Ishikawa (cell line): ENCODE data around the gene BTBD16.

Source experiments
- CEBPB ChIP-seq: IDR thresholded peaks from 2 replicates; pipeline ENCODE4 v1.6.1; 2012
- CREB1 ChIP-seq: IDR thresholded peaks from 2 replicates; pipeline ENCODE4 v1.6.1; 2012; ENCODE audit warnings: low read depth
- EGR1 ChIP-seq: IDR thresholded peaks from 2 replicates; pipeline ENCODE4 v1.6.1; 2012
- EP300 ChIP-seq: IDR thresholded peaks from 2 replicates; pipeline ENCODE4 v1.6.1; 2012; ENCODE audit warnings: borderline replicate concordance
- FOXM1 ChIP-seq: IDR thresholded peaks from 2 replicates; pipeline ENCODE4 v1.6.1; 2012; ENCODE audit warnings: low read depth, borderline replicate concordance
- NFIC ChIP-seq: IDR thresholded peaks from 2 replicates; pipeline ENCODE4 v1.6.1; 2012
- RAD21 ChIP-seq: IDR thresholded peaks from 2 replicates; pipeline ENCODE4 v1.6.1; 2012; ENCODE audit warnings: low read depth
- TAF1 ChIP-seq: IDR thresholded peaks from 2 replicates; pipeline ENCODE4 v1.6.1; 2012; ENCODE audit warnings: low read depth, mild to moderate bottlenecking
- TCF12 ChIP-seq: IDR thresholded peaks from 2 replicates; pipeline ENCODE4 v1.6.1; 2012; ENCODE audit warnings: low read depth
- TEAD4 ChIP-seq: IDR thresholded peaks from 2 replicates; pipeline ENCODE4 v1.6.1; 2012
- YY1 ChIP-seq: IDR thresholded peaks from 2 replicates; pipeline ENCODE4 v1.6.1; 2012; ENCODE audit warnings: low read depth
- ZBTB7A ChIP-seq: IDR thresholded peaks from 2 replicates; pipeline ENCODE4 v1.6.1; 2012; ENCODE audit warnings: low read depth
- TF ChIP-seq, protein P1 (sequence below): IDR thresholded peaks from 2 replicates; pipeline ENCODE4 v1.6.1; 2012; ENCODE audit warnings: low read depth, mild to moderate bottlenecking
- TF ChIP-seq, protein P2 (sequence below): IDR thresholded peaks from 2 replicates; pipeline ENCODE4 v1.6.1; 2012
- TF ChIP-seq, protein P3 (sequence below): IDR thresholded peaks from 2 replicates; pipeline ENCODE4 v1.6.1; 2012

BTBD16 gene

DNA sequence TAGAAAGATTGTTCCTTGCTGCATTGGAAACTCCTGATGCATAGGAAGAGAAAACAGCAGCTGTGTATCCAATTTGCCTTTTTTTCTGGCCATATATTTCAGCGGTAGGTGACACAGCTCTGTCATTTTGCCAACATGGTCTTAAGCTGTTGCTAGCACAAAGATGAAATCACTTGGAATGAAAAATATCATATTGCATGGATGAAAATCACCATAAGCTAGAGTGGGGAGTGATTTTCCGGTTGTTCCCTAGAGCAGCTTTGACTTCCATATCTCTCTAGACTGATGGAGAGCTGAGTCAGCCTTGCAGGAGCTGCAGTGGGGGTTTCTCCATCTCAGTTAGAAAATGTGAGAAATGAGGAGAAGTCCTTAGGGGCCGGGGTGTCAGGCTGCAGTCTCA, 38.3 kb upstream of the BTBD16 start:
- TF ChIP-seq, protein P1, sequence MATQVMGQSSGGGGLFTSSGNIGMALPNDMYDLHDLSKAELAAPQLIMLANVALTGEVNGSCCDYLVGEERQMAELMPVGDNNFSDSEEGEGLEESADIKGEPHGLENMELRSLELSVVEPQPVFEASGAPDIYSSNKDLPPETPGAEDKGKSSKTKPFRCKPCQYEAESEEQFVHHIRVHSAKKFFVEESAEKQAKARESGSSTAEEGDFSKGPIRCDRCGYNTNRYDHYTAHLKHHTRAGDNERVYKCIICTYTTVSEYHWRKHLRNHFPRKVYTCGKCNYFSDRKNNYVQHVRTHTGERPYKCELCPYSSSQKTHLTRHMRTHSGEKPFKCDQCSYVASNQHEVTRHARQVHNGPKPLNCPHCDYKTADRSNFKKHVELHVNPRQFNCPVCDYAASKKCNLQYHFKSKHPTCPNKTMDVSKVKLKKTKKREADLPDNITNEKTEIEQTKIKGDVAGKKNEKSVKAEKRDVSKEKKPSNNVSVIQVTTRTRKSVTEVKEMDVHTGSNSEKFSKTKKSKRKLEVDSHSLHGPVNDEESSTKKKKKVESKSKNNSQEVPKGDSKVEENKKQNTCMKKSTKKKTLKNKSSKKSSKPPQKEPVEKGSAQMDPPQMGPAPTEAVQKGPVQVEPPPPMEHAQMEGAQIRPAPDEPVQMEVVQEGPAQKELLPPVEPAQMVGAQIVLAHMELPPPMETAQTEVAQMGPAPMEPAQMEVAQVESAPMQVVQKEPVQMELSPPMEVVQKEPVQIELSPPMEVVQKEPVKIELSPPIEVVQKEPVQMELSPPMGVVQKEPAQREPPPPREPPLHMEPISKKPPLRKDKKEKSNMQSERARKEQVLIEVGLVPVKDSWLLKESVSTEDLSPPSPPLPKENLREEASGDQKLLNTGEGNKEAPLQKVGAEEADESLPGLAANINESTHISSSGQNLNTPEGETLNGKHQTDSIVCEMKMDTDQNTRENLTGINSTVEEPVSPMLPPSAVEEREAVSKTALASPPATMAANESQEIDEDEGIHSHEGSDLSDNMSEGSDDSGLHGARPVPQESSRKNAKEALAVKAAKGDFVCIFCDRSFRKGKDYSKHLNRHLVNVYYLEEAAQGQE, result no peak
- TF ChIP-seq CREB1, result no peak
- TF ChIP-seq EGR1, result no peak
- no peak for TF ChIP-seq FOXM1
- no peak for TF ChIP-seq EP300
- TF ChIP-seq TEAD4, result no peak
- TF ChIP-seq, protein P2, sequence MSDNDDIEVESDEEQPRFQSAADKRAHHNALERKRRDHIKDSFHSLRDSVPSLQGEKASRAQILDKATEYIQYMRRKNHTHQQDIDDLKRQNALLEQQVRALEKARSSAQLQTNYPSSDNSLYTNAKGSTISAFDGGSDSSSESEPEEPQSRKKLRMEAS, result no peak
- no peak for TF ChIP-seq RAD21
- TF ChIP-seq NFIC, result no peak
- no peak for TF ChIP-seq YY1
- no peak for TF ChIP-seq TCF12
- no peak for TF ChIP-seq TAF1
- no peak for TF ChIP-seq ZBTB7A
- no peak for TF ChIP-seq CEBPB
- TF ChIP-seq, protein P3, sequence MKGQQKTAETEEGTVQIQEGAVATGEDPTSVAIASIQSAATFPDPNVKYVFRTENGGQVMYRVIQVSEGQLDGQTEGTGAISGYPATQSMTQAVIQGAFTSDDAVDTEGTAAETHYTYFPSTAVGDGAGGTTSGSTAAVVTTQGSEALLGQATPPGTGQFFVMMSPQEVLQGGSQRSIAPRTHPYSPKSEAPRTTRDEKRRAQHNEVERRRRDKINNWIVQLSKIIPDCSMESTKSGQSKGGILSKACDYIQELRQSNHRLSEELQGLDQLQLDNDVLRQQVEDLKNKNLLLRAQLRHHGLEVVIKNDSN, result no peak

DNA sequence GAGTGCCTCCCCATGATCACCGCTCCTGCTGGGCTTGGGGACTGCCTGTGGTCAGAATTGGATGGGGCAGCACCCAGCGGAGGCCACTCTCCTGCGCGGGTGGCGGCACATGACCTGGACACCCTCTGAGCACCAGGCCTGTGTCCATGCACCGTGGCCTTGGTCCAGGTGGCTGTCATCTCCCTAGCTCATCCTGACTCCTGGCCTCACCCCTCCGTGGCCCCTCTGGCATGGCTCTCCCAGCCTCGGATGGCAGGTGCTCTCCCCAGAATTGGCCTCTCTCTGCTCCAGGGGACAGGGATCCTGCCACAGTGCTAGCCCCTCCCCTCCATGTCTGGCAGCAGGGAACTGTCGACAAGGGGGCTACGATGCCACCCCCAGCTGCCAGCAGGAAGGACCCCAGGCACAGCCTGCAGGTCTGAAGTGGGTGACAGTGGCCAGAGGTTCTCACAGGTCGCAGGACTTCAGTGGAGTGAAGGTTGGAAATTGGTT, 37.2 kb upstream of the BTBD16 start:
- TF ChIP-seq, protein P3, result no peak
- TF ChIP-seq, protein P1, result no peak
- no peak for TF ChIP-seq EP300
- TF ChIP-seq, protein P2, result no peak
- TF ChIP-seq YY1, result no peak
- TF ChIP-seq ZBTB7A, result no peak
- TF ChIP-seq TEAD4, result no peak
- TF ChIP-seq RAD21, result no peak
- TF ChIP-seq CEBPB, result no peak
- no peak for TF ChIP-seq TAF1
- TF ChIP-seq EGR1, result no peak
- no peak for TF ChIP-seq TCF12

DNA sequence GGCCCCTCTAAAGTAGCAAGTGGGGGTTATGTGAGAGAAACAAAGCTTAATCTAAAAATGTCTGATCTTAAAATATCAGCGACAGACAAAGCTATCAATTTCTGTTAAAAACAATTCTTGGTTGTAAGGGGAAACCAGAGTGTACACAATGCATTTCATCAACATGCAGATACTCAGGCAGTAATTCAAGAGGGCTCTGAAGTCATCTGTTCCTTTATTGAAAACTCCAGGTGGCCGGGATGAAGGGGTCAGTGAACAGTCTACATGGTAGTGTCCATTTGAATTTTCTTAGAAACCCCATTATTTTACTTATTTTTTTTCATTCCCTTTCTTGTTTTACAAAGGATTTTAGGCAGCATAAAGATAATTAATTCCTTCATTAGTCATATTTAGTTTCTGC, 36.7 kb upstream of the BTBD16 start:
- no peak for TF ChIP-seq TEAD4
- no peak for TF ChIP-seq CREB1
- TF ChIP-seq ZBTB7A, result no peak
- no peak for TF ChIP-seq YY1
- TF ChIP-seq, protein P1, result no peak

DNA sequence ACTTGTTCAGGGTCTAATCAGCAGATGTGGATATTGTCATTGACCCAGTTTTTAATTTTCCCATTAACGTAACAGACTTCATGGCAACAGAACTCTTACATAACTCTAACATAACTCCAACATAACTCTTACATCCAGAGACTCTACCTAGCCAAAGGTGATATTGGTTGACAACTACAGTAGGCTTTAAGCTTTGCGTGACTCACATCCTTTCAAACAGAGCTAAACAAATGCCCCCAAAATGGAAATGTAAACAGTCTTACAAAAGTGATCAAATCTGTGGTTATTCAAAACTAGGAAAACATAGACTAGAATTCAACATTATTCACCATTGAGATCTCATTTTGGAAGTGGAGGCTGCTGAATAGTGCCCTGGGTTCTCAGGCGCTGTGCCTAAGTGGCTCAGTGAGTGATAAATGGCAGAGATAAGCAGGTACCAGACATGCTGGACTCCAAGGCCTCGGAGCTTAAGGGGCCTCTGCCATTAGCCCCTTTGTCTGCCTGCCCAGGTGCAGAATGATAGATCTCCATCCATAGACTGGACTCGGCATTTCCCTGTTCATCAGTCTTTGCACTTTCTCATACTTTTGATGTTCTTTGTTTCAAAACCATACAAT, 34.3 kb upstream of the BTBD16 start:
- no peak for TF ChIP-seq TAF1
- no peak for TF ChIP-seq TCF12
- TF ChIP-seq NFIC, result no peak
- TF ChIP-seq CREB1, result no peak
- TF ChIP-seq FOXM1, result no peak
- TF ChIP-seq EGR1, result no peak
- TF ChIP-seq RAD21, result no peak
- TF ChIP-seq, protein P3, result no peak
- TF ChIP-seq, protein P2, result no peak
- TF ChIP-seq, protein P1, result no peak
